HepG2 (cell line): Measurements from ENCODE around the gene PHKA2. TPM values are rescaled to one million over a fixed set of nuclear protein-coding genes. Genes with fewer than 3 reads are reported as not detected.

ENCODE experiments used
- ATAC-seq: fragments of 200-7000 bp; cut with Tn5 transposase; 3 replicates; pipeline ENCODE4 v1.9.1; 2020; ENCODE audit warnings: mild to moderate bottlenecking, moderate library complexity
- BruUV-seq: library from RNA; stranded (reverse); fragments of 400-500 nt; replicated peaks from 2 replicates; lab custom pipeline; 2021; lab: Mats Ljungman, UMichigan
- CTCF ChIA-PET: fragments of 300-600 bp; formaldehyde crosslinking; extraction: SDS; loops from one replicate; lab custom pipeline; 2021; ENCODE audit warnings: low total read pairs, inconsistent platforms, low intra/inter-chr PET ratio; lab: Yijun Ruan, JAX
- POLR2A ChIA-PET: fragments of 350-600 bp; sonication (Branson Sonifier 250); formaldehyde crosslinking; loops from one replicate; lab custom pipeline; 2020; ENCODE audit warnings: antibody characterized with exemption, inconsistent platforms; lab: Yijun Ruan, JAX
- DNase-seq: peaks from one replicate; pipeline ENCODE4 v3.0.0-alpha.2; 2015; ENCODE audit warnings: low spot score
- FAIRE-seq: peaks from 3 replicates; lab custom pipeline; 2011; peaks lifted over from hg19 to GRCh38; lab: Jason Lieb, UNC
- H2AFZ ChIP-seq: one replicate; pipeline ENCODE4 v1.6.1; 2011; ENCODE audit warnings: low read length, inconsistent platforms
- H3K27ac ChIP-seq: fragments of 300-600 bp; 3 replicates; pipeline ENCODE4 v1.8.0; 2011; ENCODE audit warnings: mixed run types, mild to moderate bottlenecking, mixed read lengths, low read length, inconsistent platforms; ENCODE audit not compliant: insufficient read depth; ENCODE audit errors: extremely low read length
- H3K27me3 ChIP-seq, 2 experiments: fragments of 200-600 bp in 1 of 2; 2 replicates in 1 of 2; 3 replicates in 1 of 2; pipeline versions ENCODE4 v1.6.0 to v1.8.0; 2011; ENCODE audit warnings: low read length in 2 of 2, mild to moderate bottlenecking in 2 of 2, moderate library complexity in 2 of 2, inconsistent platforms in 1 of 2; ENCODE audit not compliant: insufficient read depth in 2 of 2, control insufficient read depth in 1 of 2
- H3K36me3 ChIP-seq, 2 experiments: fragments of 200-600 bp in 1 of 2; replicated peaks in 1 of 2; 2 replicates in 1 of 2; 3 replicates in 1 of 2; pipeline versions ENCODE4 v1.5.1 to v1.8.0; 2011; ENCODE audit warnings: low read length in 2 of 2, inconsistent platforms in 1 of 2; ENCODE audit not compliant: insufficient read depth in 2 of 2, control insufficient read depth in 1 of 2
- H3K4me1 ChIP-seq: 2 replicates; pipeline ENCODE4 v1.5.1; 2012; ENCODE audit warnings: low read length, inconsistent platforms; ENCODE audit not compliant: insufficient read depth
- H3K4me2 ChIP-seq: 2 replicates; pipeline ENCODE4 v1.6.0; 2011; ENCODE audit warnings: low read depth, low read length, inconsistent platforms
- H3K4me3 ChIP-seq, 3 experiments: fragments of 200-600 bp in 1 of 3; sonication (generic), shearing (Covaris generic) in 1 of 3; replicated peaks in 1 of 3; 2 replicates each; pipeline ENCODE4 v1.5.1; 2011 to 2016; ENCODE audit warnings: low read length in 3 of 3, inconsistent platforms in 2 of 3, low read depth in 2 of 3, mild to moderate bottlenecking in 2 of 3, control low read depth in 1 of 3, mixed read lengths in 1 of 3; ENCODE audit not compliant: insufficient read depth in 1 of 3
- H3K79me2 ChIP-seq: one replicate; pipeline ENCODE4 v1.6.1; 2011; ENCODE audit warnings: low read length, inconsistent platforms; ENCODE audit not compliant: insufficient read depth
- H3K9ac ChIP-seq: 2 replicates; pipeline ENCODE4 v1.6.0; 2011; ENCODE audit warnings: mild to moderate bottlenecking, low read depth, low read length, inconsistent platforms; ENCODE audit not compliant: insufficient read depth
- H3K9me3 ChIP-seq: 2 replicates; pipeline ENCODE4 v1.5.1; 2012; ENCODE audit warnings: mild to moderate bottlenecking, low read length
- H4K20me1 ChIP-seq: 2 replicates; pipeline ENCODE4 v1.6.0; 2011; ENCODE audit warnings: inconsistent platforms, mild to moderate bottlenecking, low read length, moderate library complexity; ENCODE audit not compliant: insufficient read depth
- CCAR2 ChIP-seq: fragments of 200-400 bp; formaldehyde crosslinking; optimal IDR thresholded peaks from 2 replicates; pipeline ENCODE3; 2018; ENCODE audit warnings: low read depth, mild to moderate bottlenecking, low read length, moderate library complexity
- FIP1L1 ChIP-seq: fragments of 200-400 bp; formaldehyde crosslinking; IDR thresholded peaks from 2 replicates; pipeline ENCODE4 v1.6.1; 2018; ENCODE audit warnings: low read depth, mild to moderate bottlenecking, low read length, moderate library complexity, borderline replicate concordance; ENCODE audit not compliant: insufficient read depth
- GATAD2A ChIP-seq: IDR thresholded peaks from 2 replicates; pipeline ENCODE4 v1.6.1; 2016
- MED13 ChIP-seq: sonication (generic); formaldehyde crosslinking; IDR thresholded peaks from 2 replicates; pipeline ENCODE4 v1.5.0; 2020; ENCODE audit warnings: missing genetic modification reagents
- NCOA2 ChIP-seq: sonication (generic); formaldehyde crosslinking; IDR thresholded peaks from 2 replicates; pipeline ENCODE4 v1.8.0; 2022; ENCODE audit warnings: inconsistent platforms
- NCOR1 ChIP-seq: fragments of 200-600 bp; sonication (generic); IDR thresholded peaks from 2 replicates; pipeline ENCODE4 v1.7.0; 2017; ENCODE audit warnings: antibody characterized with exemption, low read length, borderline replicate concordance
- ZNF225 ChIP-seq: sonication (generic); formaldehyde crosslinking; IDR thresholded peaks from 2 replicates; pipeline ENCODE4 v1.4.0; 2020; ENCODE audit warnings: mild to moderate bottlenecking, missing genetic modification reagents
- ZNF234 ChIP-seq: sonication (generic); formaldehyde crosslinking; conservative IDR thresholded peaks from 2 replicates; pipeline ENCODE4 v1.5.1; 2020; ENCODE audit warnings: mild to moderate bottlenecking, missing genetic modification reagents
- ZNF343 ChIP-seq: sonication (generic); formaldehyde crosslinking; IDR thresholded peaks from 2 replicates; pipeline ENCODE4 v1.4.0; 2020; ENCODE audit warnings: mild to moderate bottlenecking, missing genetic modification reagents
- ZNF580 ChIP-seq: IDR thresholded peaks from 2 replicates; pipeline ENCODE4 v1.6.1; 2016; ENCODE audit warnings: low read depth, borderline replicate concordance
- ZNF704 ChIP-seq: sonication (generic); formaldehyde crosslinking; IDR thresholded peaks from 2 replicates; pipeline ENCODE4 v1.8.1; 2023; ENCODE audit warnings: mild to moderate bottlenecking, inconsistent platforms, moderate library complexity, missing genetic modification reagents, borderline replicate concordance
- ZNF773 ChIP-seq: sonication (generic); formaldehyde crosslinking; IDR thresholded peaks from 2 replicates; pipeline ENCODE4 v1.4.0; 2020; ENCODE audit warnings: missing genetic modification reagents, borderline replicate concordance
- WGBS: methylation state at CpG from one replicate; pipeline ENCODE4 v1.1.6; 2017; ENCODE audit warnings: low lambda C conversion rate; 5-methylcytosine and 5-hydroxymethylcytosine counted together
- in situ Hi-C: cut with HindIII; loops from 2 replicates; pipeline ENCODE4 v1.10.0; 2017; ENCODE audit warnings: low pct_unique_long_range_greater_than_20kb; ENCODE audit not compliant: extremely low pct_ligation_motif_present
- intact Hi-C: fragments of 100-400 bp; cut with micrococcal nuclease; formaldehyde crosslinking; loops from one replicate; pipeline ENCODE4 v1.10.0; 2022; ENCODE audit not compliant: unreplicated experiment
- polyA plus RNA-seq, 8 experiments: library from polyadenylated mRNA; depleted of rRNA in 3 of 8; stranded (reverse) in 7 of 8; unstranded in 1 of 8; fragments of >200 nt; fragmentation: Illumina TruSeq in 4 of 8; extraction: Trizol in 4 of 8; gene quantifications; 2 replicates each; pipeline versions ENCODE4 v1.2.1 to v1.2.3, GENCODE V29; 2011 to 2016; ENCODE audit warnings: low read depth in 4 of 8, missing spikeins in 1 of 8, mixed read lengths in 1 of 8; ENCODE audit not compliant: insufficient read depth in 1 of 8
- total RNA-seq, 5 experiments: library from RNA; depleted of rRNA; stranded (reverse); fragments of >200 nt; fragmentation: Illumina TruSeq; extraction: Trizol; gene quantifications; 2 replicates each; pipeline ENCODE4 v1.2.3, GENCODE V29; 2016; ENCODE audit warnings: low read depth in 1 of 5
- TF ChIP-seq, protein P1 (sequence below): sonication (generic); formaldehyde crosslinking; IDR thresholded peaks from 2 replicates; pipeline ENCODE4 v1.4.0; 2020; ENCODE audit warnings: missing genetic modification reagents
- TF ChIP-seq, protein P2 (sequence below): sonication (generic); formaldehyde crosslinking; IDR thresholded peaks from 2 replicates; pipeline ENCODE4 v1.8.0; 2022; ENCODE audit warnings: low read depth, missing genetic modification reagents

The PHKA2 gene
- total and polyA plus RNA-seq, 2 of the 13 experiments (the other 11 are each of a cell fraction or from before 2014, with no cell fraction given) = 20.5 to 273 TPM

GRCh38 chrX:18872621-18873020, 111.3 kb downstream of the PHKA2 start:
- ATAC-seq = no peak
- Histone ChIP-seq H3K27me3 (no peaks in the 10 kb centered on the region), H3K27ac (no peak overlapping the region), H3K4me3 (no peak overlapping the region), H3K79me2 (no peaks in the 10 kb centered on the region), H4K20me1 (no peaks in the 10 kb centered on the region), H3K9ac (no peak overlapping the region), H3K4me1 (peaks cover 8% of the 10 kb centered on the region), H2AFZ (no peak overlapping the region), H3K4me2 (no peak overlapping the region), H3K9me3 (no peaks in the 10 kb centered on the region), H3K36me3 (no peaks in the 10 kb centered on the region)
- no TSS peak for BruUV-seq
- no peak for DNase-seq
- ChIA-PET POLR2A (no interaction called here), CTCF (no interaction called here)
- no peak for TF ChIP-seq ZNF773 (CRISPR knock-in tag)
- TF ChIP-seq ZNF343 (CRISPR knock-in tag) = no peak
- no peak for TF ChIP-seq ZNF225 (CRISPR knock-in tag)
- no peak for TF ChIP-seq MED13 (CRISPR knock-in tag)
- TF ChIP-seq CCAR2 = no peak
- TF ChIP-seq GATAD2A (CRISPR knock-in tag) = no peak
- TF ChIP-seq FIP1L1 = no peak
- intact Hi-C loops (no loop called here), in situ Hi-C loops (no loop called here)
- 84% methylated on average over 3 of the region's 8 CpGs for WGBS
- no peak for FAIRE-seq

- POLR2A ChIA-PET = no interaction called here
- Histone ChIP-seq H2AFZ (no peak overlapping the region), H3K9ac (no peak overlapping the region), H3K4me3 (no peak overlapping the region), H3K27me3 (no peaks in the 10 kb centered on the region), H3K27ac (no peak overlapping the region), H3K4me1 (peaks cover 3% of the 10 kb centered on the region), H3K9me3 (no peaks in the 10 kb centered on the region), H3K4me2 (no peak overlapping the region), H3K36me3 (no peaks in the 10 kb centered on the region), H3K79me2 (no peaks in the 10 kb centered on the region), H4K20me1 (no peaks in the 10 kb centered on the region)
- intact Hi-C loops = no loop called here
- no peak for DNase-seq
- no TSS peak for BruUV-seq
- in situ Hi-C loops = no loop called here
- FAIRE-seq = no peak
- CTCF ChIA-PET = no interaction called here
- ATAC-seq = no peak
- 57% methylated on average over 2 of the region's 12 CpGs for WGBS
- TF ChIP-seq ZNF580 (CRISPR knock-in tag) = no peak
- TF ChIP-seq, protein P1, sequence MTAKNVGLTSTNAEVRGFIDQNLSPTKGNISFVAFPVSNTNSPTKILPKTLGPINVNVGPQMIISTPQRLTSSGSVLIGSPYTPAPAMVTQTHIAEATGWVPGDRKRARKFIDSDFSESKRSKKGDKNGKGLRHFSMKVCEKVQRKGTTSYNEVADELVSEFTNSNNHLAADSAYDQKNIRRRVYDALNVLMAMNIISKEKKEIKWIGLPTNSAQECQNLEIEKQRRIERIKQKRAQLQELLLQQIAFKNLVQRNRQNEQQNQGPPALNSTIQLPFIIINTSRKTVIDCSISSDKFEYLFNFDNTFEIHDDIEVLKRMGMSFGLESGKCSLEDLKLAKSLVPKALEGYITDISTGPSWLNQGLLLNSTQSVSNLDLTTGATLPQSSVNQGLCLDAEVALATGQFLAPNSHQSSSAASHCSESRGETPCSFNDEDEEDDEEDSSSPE (CRISPR knock-in tag) = no peak
- TF ChIP-seq NCOA2 (CRISPR knock-in tag) = no peak
- TF ChIP-seq, protein P2, sequence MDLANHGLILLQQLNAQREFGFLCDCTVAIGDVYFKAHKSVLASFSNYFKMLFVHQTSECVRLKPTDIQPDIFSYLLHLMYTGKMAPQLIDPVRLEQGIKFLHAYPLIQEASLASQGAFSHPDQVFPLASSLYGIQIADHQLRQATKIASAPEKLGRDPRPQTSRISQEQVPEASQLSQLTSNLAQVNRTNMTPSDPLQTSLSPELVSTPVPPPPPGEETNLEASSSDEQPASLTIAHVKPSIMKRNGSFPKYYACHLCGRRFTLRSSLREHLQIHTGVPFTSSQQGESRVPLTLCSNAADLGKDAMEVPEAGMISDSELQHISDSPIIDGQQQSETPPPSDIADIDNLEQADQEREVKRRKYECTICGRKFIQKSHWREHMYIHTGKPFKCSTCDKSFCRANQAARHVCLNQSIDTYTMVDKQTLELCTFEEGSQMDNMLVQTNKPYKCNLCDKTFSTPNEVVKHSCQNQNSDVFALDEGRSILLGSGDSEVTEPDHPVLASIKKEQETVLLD (CRISPR knock-in tag) = no peak
- no peak for TF ChIP-seq ZNF234 (CRISPR knock-in tag)
- no peak for TF ChIP-seq NCOR1
- TF ChIP-seq ZNF704 (CRISPR knock-in tag) = no peak
Observed at GRCh38 chrX:18871970-18872369, 111.9 kb downstream of the PHKA2 start.
